PC-9 (cell line): Measurements from ENCODE around the gene GPR78. TPM values are rescaled to one million over a fixed set of nuclear protein-coding genes. Genes with fewer than 3 reads are reported as not detected.

Experiments used
- BruUV-seq: library from RNA; stranded (reverse); fragments of 400-500 nt; replicated peaks from 2 replicates; lab custom pipeline; 2021; lab: Mats Ljungman, UMichigan
- CTCF ChIA-PET: fragments of 300-600 bp; sonication (Branson Sonifier 250); formaldehyde crosslinking; loops from one replicate; lab custom pipeline; 2022; ENCODE audit warnings: antibody characterized with exemption; lab: Charles Lee
- POLR2A ChIA-PET: fragments of 300-600 bp; sonication (Branson Sonifier 250); formaldehyde crosslinking; loops from one replicate; lab custom pipeline; 2022; ENCODE audit warnings: antibody characterized with exemption; ENCODE audit not compliant: unreplicated experiment; lab: Charles Lee
- DNase-seq, 2 experiments: peaks; one replicate each; pipeline versions ENCODE4 v3.0.0 to v3.0.0-alpha.2; 2015 to 2022; ENCODE audit warnings: mixed read lengths in 1 of 2
- H2AFZ ChIP-seq: fragments of 200-600 bp; sonication (generic); 2 replicates; pipeline ENCODE4 v1.8.1; 2017; ENCODE audit warnings: antibody characterized with exemption
- H3F3A ChIP-seq: fragments of 200-600 bp; sonication (generic); 2 replicates; pipeline ENCODE4 v1.8.1; 2017; ENCODE audit warnings: antibody characterized with exemption, mild to moderate bottlenecking, low read depth; ENCODE audit not compliant: insufficient read depth
- H3K27ac ChIP-seq: fragments of 200-600 bp; sonication (generic); 2 replicates; pipeline ENCODE4 v1.6.1; 2016; ENCODE audit warnings: mixed run types
- H3K27me3 ChIP-seq: fragments of 200-600 bp; sonication (generic); 2 replicates; pipeline ENCODE4 v1.6.1; 2016; ENCODE audit warnings: low read depth, mixed run types; ENCODE audit not compliant: insufficient read depth
- H3K36me3 ChIP-seq: fragments of 200-600 bp; sonication (generic); 2 replicates; pipeline ENCODE4 v1.6.1; 2016; ENCODE audit warnings: low read depth, mixed run types
- H3K4me1 ChIP-seq: fragments of 200-600 bp; sonication (generic); replicated peaks from 2 replicates; pipeline ENCODE4 v1.6.1; 2016; ENCODE audit warnings: mixed run types; ENCODE audit not compliant: insufficient read depth
- H3K4me2 ChIP-seq: fragments of 200-600 bp; sonication (generic); 2 replicates; pipeline ENCODE4 v1.6.1; 2017; ENCODE audit warnings: mixed run types
- H3K4me3 ChIP-seq: fragments of 200-600 bp; sonication (generic); 2 replicates; pipeline ENCODE4 v1.6.1; 2016; ENCODE audit warnings: mixed run types
- H3K79me2 ChIP-seq: fragments of 200-600 bp; sonication (generic); 2 replicates; pipeline ENCODE4 v1.6.1; 2017; ENCODE audit warnings: low read depth, mixed run types
- H3K9me2 ChIP-seq: fragments of 200-600 bp; sonication (generic); 2 replicates; pipeline ENCODE4 v1.8.1; 2017; ENCODE audit warnings: mild to moderate bottlenecking; ENCODE audit not compliant: insufficient read depth
- H3K9me3 ChIP-seq: fragments of 200-600 bp; sonication (generic); 2 replicates; pipeline ENCODE4 v1.8.1; 2016; ENCODE audit warnings: low read depth; ENCODE audit not compliant: insufficient read depth
- H4K20me1 ChIP-seq: fragments of 200-600 bp; sonication (generic); 2 replicates; pipeline ENCODE4 v1.8.1; 2017; ENCODE audit not compliant: insufficient read depth
- CTCF ChIP-seq: fragments of 200-600 bp; sonication (generic); conservative IDR thresholded peaks from 2 replicates; pipeline ENCODE4 v1.6.1; 2017; ENCODE audit warnings: mixed run types, antibody characterized with exemption, mild to moderate bottlenecking, moderate library complexity
- EZH2 ChIP-seq: fragments of 200-600 bp; sonication (generic); IDR thresholded peaks from 2 replicates; pipeline ENCODE4 v1.8.0; 2017; ENCODE audit warnings: antibody characterized with exemption, low read depth
- intact Hi-C: fragments of 100-400 bp; cut with micrococcal nuclease; formaldehyde crosslinking; loops from one replicate; pipeline ENCODE4 v1.10.0; 2022; ENCODE audit not compliant: unreplicated experiment
- total RNA-seq: library from RNA; stranded (reverse); gene quantifications from 2 replicates; pipeline ENCODE4 v1.2.3, GENCODE V29; 2021

Gene GPR78
- total RNA-seq, 1 experiment from 2014 or later = 56.6 TPM

GRCh38 chr4:8568068-8568668, 12.0 kb upstream of the GPR78 start:
- ChIA-PET CTCF (interaction anchor here (1.0 kb wide), 1 partner anchor 63 kb away, joined by 3 read pairs; no protein-coding TSS in a partner anchor), POLR2A (no interaction called here)
- DNase-seq = no peak
- Histone ChIP-seq H3K79me2 (peaks cover 58% of the 10 kb centered on the region), H3K36me3 (no peaks in the 10 kb centered on the region), H3K9me2 (no peaks in the 10 kb centered on the region), H3K4me1 (peaks cover 57% of the 10 kb centered on the region), H3K4me2 (no peak overlapping the region), H3K27ac (peak overlapping the region; percentile 11; the same call in 1 of the 2 replicates), H3K9me3 (no peaks in the 10 kb centered on the region), H4K20me1 (no peaks in the 10 kb centered on the region), H3F3A (peaks cover 30% of the 10 kb centered on the region), H3K27me3 (no peaks in the 10 kb centered on the region), H3K4me3 (no peak overlapping the region), H2AFZ (no peak overlapping the region)
- intact Hi-C loops = no loop called here
- no TSS peak for BruUV-seq
- TF ChIP-seq CTCF (no peak), EZH2 (no peak)

GRCh38 chr4:8570201-8570600, 10.0 kb upstream of the GPR78 start:
- no peak overlapping the region for H3K4me3 ChIP-seq
- no peaks in the 10 kb centered on the region for H3K27me3 ChIP-seq
- H3K27ac ChIP-seq = no peak overlapping the region
- H3K9me2 ChIP-seq = no peaks in the 10 kb centered on the region
- H3K4me2 ChIP-seq = no peak overlapping the region
- no peak overlapping the region for H2AFZ ChIP-seq
- no peaks in the 10 kb centered on the region for H3K36me3 ChIP-seq
- H3F3A ChIP-seq = peaks cover 32% of the 10 kb centered on the region
- DNase-seq = no peak
- no TSS peak for BruUV-seq
- no peaks in the 10 kb centered on the region for H4K20me1 ChIP-seq
- H3K79me2 ChIP-seq = peaks cover 38% of the 10 kb centered on the region
- ChIA-PET CTCF (interaction anchor here (0.6 kb wide), 1 partner anchor 657 kb away, joined by 3 read pairs; no protein-coding TSS in a partner anchor), POLR2A (no interaction called here)
- no peaks in the 10 kb centered on the region for H3K9me3 ChIP-seq
- no peak for TF ChIP-seq EZH2
- no peak for TF ChIP-seq CTCF
- H3K4me1 ChIP-seq = peaks cover 49% of the 10 kb centered on the region
- intact Hi-C loops = no loop called here

- no peaks in the 10 kb centered on the region for H4K20me1 ChIP-seq
- no peak for TF ChIP-seq CTCF
- no peak for TF ChIP-seq EZH2
- peak; percentile 77 to 81 for DNase-seq
- no peaks in the 10 kb centered on the region for H3K27me3 ChIP-seq
- intact Hi-C loops = loop anchor here (1.0 to 2.0 kb wide), 2 partner anchors 13 to 35 kb away; no protein-coding TSS in a partner anchor
- peak overlapping the region; percentile 52 for H3K27ac ChIP-seq
- H3K9me3 ChIP-seq = no peaks in the 10 kb centered on the region
- ChIA-PET CTCF (interaction anchor here (0.9 kb wide), 1 partner anchor 11 kb away, joined by 3 read pairs; no protein-coding TSS in a partner anchor), POLR2A (no interaction called here)
- no peaks in the 10 kb centered on the region for H3K9me2 ChIP-seq
- H3K4me2 ChIP-seq = peak overlapping the region; percentile 51
- BruUV-seq = no TSS peak
- no peak overlapping the region for H3K4me3 ChIP-seq
- H2AFZ ChIP-seq = no peak overlapping the region
- H3F3A ChIP-seq = peaks cover 32% of the 10 kb centered on the region
- H3K4me1 ChIP-seq = peaks cover 49% of the 10 kb centered on the region
- no peaks in the 10 kb centered on the region for H3K36me3 ChIP-seq
- H3K79me2 ChIP-seq = peaks cover 23% of the 10 kb centered on the region
Observed at GRCh38 chr4:8571702-8572685, 8.2 kb upstream of the GPR78 start.
